HG02938 (cell line): ENCODE measurements around the gene UQCR11.
A peak's percentile ranks its signal among the peaks of the same experiment; 100 is the strongest.

Experiments used
- ATAC-seq: cut with Tn5 transposase; IDR thresholded peaks from one replicate; pipeline ENCODE4 v1.9.1; 2021; ENCODE audit warnings: mild to moderate bottlenecking, moderate library complexity; ENCODE audit not compliant: unreplicated experiment

UQCR11 gene

DNA sequence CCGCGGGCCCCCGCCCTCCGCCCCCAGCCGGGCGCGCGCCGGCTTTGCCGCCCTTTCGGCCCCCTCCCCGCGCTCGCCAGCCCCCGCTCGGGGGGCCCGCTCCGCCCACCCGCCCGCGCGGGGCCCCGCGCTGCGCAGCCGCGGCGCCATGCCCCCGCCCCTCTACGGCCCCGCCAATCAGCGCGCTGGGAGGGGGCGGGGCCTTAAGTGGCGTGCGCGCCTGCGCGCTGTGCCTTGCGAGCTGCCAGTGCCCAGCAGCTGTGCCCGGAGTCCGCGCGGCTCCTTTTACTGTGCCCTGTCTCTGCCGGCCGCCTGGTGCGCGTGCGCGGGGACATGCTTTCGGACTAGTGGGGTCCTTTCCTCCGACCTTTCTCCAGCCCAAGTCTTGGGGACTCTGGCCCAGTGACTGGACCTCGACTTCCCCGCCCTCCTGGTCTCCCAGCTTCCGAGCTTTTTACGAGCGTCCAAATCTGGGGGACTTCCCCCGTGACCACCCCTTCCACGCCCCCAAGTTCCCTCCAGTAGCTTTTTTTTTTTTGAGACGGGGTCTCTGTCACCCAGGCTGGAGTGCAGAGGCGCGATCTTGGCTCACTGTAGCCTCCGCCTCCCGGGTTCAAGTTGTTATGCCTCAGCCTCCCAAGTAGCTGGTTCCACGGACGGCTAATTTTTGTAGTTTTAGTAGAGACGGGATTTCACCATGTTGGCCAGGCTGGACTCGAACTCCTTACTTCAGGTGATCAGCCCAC lies 12.3 kb downstream of the UQCR11 start, which contains the start of gene MBD3:
TSS of gene MBD3 (minus strand) at position 111 of the 746 bp plus-strand sequence. CDS start 234 bp downstream, outside the sequence.
- peak; percentile 46 for ATAC-seq

DNA sequence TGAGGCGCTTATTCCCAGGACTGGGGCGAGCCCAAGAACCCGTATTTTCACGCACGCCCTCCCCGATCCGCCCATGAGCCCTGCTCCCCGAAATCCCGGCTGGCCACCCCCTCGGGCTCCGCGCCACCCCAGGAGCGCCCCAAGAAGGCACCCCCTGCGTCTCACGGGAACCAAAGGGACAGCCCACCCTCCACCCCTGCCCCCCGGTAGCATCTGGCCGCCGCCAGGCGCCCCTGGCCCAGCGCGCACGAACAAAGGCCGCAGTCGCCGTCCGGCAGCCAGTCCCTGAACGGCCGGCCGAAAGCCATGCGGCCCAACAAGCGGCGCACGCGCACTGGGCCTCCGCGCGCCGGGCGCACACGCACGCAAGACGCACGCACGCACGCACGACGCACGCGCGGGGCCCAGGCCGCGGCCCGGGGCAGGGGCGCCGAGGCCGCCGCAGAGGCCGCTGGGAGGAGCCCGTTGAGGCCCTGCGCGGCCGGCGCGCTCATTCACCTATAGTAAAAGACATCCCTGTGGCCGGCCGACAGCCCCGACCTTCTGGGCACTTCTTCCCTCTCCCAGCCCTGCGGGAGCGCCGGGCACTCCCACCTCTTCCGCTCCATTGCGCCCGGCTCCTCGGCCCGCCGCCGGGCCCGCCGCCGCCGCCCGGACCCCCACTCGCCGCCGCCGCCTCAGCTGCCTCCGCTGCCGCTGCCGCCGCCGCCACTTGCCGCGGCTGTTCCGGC lies 13.1 kb downstream of the UQCR11 start:
- ATAC-seq: peak; percentile 50

DNA sequence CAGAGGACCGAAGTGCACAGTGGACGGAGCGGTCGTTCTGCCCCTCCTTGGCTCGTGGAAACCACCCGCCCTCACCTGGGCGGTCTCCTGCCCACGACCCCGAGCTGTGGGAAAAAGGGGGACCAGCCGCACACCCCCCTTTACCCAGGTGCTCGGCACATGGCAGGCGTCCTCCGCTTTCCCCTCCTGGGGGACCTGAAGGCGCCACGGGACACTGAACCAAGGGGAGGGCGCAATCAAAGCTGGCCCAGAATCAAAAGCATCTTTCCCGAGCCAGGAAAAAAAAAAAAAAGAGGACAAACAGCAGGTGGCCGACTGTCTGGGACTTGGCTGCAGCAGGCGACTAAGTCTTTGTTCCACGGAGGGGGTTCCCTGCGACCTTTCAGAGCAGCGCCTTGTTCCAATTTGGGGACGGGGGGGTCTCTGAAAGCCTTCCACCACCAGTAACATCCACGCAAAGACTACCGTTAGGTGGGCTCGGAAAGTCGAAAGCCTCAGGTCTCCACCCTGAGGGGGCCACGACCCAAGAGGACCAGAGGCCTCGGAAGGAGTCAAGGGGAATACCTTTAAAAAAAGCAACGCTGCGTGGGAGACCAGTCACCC lies 13.7 kb downstream of the UQCR11 start:
- no peak for ATAC-seq

GRCh38 chr19:1590641-1591397 lies 14.4 kb downstream of the UQCR11 start:
- no peak for ATAC-seq

DNA sequence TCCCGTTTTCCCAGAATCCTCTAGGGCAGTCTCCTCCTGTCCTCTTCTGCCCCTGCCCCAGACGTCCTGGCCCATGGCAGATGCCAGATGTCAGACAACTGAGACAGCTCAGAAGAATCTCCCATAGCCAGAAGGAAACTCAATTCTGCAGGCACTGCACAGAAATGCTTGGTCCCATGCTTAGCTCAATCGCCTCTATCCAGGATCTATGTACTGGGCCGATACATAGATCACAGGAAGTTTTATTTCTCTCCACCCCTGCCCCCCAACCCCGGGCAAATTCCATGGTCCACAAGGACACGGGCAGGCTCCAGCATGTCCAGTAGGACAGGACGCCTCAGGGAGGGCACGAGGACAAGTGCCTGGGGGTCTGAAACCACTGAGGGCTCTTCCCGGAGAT lies 17.4 kb downstream of the UQCR11 start:
- ATAC-seq: no peak

DNA sequence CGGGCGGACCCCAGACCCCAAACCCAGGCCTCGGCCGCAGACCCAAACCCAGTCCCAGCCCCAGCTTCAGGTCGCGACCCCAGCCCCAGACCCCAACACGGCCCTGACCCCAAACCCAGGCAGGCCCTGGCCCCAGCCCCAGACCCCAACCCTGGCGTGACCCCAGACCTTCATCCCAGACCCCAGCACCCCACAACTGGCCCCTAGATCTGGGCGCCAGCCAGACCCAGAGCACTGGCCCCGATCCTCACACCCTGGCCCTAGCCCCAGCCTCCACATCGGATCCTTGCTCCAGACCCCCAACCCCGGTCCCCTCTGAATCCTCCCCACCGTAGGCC lies 20.1 kb downstream of the UQCR11 start:
- ATAC-seq: no peak

DNA sequence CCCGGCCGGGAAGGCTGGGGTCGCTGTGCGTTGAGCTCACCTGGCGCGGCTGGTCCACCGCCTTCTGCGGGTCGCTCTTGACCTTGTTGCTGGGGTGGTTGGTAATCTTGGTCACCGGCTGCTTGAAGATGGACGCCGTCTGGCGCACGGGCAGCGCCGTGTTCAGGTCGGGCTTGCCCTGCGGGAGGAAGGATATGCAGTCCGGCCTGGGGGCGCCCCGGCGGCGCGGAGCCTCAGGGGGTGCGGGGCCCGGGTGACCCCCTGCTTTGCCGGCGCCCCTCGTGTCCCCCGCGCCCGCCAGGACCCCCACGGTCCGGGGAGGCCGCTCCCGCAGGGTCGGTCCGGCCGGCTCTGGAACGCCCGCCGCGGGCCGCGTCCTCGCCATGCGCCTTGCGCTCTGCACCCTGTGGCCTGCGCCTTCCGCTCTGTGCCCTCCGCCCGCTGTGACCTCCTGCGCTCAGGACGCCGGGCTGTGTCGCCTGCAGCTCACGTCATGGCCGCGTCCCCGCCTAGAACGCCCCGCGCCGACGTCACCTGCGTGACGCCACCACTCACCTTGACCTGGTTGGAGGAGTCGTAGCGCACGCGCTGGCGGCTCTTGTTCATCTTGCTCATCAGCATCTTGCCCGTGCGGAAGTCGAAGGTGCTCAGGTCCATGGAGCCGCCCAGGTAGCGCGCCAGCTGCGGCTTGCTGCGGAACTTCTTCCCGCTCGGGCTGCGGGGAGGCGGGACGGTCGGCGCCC lies 20.6 kb downstream of the UQCR11 start:
- no peak for ATAC-seq

GRCh38 chr19:1582201-1582600 lies 23.1 kb downstream of the UQCR11 start:
- no peak for ATAC-seq

DNA sequence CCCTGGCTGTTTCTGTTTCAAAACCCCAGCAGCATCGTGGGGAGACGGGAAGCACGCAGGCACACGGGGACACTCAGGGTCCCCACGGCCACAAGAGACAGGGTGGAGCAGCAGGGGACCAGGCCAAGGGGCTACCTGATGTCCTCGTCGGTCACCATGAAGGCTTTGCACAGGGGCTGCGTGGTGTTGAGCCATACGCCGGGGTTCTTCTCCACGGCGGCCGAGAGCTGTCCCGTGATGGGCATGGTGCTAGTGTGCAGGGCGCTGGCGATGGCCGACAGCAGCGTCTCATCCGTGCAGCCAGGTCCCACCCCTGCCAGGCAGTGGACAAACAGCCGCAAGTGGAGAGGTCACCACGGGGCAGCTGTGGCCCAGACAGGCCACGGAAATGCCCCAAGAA lies 24.3 kb downstream of the UQCR11 start:
- no peak for ATAC-seq

- no peak for ATAC-seq
These were observed 24.9 kb downstream of the UQCR11 start for GRCh38 chr19:1580382-1580781.

GRCh38 chr19:1579222-1579621 lies 26.0 kb downstream of the UQCR11 start:
- no peak for ATAC-seq

DNA sequence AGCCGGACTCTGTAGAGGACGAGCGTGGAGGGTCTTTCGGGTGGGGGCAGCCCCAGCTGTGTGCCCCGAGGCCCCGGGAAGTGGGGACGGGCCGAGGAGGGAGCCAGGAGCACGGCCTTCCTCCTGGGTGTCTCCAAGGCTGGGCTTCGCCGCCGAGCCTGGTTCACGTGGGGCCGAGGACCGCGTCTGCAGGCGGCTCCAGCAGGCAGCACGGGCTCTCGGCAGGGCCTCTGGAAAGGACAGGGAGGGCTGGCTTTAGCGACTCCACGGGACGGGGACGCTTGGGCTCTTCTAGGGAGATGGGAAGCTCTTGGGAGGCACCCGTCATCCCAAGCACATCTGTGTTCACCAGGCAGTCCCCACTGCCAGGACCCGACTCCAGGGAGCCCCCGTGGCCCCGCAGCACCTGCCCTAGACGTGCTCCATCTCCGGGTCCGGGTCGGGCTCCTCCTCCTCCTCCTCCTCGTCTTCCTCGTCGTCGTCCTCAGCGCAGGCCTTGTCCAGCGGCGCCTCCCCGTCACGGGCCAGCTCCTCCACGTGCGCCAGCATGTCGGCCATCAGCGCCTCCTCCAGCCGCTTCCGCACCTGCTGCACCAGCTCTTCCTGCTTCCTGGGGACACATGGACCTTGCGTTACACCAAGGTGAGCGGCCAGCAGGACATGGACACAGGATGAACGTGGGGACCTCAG lies 27.2 kb downstream of the UQCR11 start:
- no peak for ATAC-seq

- ATAC-seq: no peak
These were observed 28.0 kb downstream of the UQCR11 start for GRCh38 chr19:1577090-1577928.

DNA sequence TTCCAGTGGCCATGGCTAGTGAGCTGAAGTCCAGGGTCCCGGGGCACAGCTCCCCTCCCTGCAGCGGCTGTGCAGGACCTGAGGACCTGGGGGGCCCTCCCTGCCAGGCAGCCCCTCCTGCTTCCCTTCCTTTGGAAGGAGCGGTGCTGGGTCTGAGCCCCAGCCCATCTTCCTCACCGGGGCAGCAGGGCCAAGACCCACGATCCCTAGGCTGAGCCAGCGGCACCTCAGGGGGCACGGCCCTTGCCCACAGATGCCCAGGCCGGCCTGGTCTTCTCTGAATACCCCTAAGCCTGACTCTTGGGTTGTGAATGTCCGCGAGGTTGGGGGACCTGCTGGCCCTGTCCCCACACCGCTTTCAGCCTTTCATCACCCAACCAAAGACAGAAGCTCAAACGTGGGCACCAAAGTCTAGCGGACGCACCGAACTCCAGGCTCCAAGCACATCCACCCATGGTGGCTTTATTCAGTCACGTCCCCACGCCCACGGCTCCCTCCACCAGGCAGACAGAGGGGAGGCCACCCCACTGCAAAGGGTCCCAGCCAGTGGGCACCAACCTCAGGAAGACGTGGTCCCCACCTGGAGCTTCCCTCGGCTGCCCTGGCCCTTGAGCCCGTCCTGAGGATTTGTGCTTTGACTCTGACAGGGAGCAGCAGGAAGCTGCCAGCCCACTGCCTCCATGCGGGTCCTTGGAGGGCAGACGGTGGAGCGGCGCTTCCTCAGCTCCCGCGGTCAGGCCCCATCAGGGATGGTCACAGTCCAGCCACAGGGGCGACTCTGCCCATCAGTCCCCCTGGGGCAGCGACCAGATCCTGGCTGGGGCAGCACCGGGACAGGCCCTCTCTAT lies 28.8 kb downstream of the UQCR11 start:
- ATAC-seq: no peak

GRCh38 chr19:1575323-1576241 lies 29.7 kb downstream of the UQCR11 start:
- no peak for ATAC-seq

DNA sequence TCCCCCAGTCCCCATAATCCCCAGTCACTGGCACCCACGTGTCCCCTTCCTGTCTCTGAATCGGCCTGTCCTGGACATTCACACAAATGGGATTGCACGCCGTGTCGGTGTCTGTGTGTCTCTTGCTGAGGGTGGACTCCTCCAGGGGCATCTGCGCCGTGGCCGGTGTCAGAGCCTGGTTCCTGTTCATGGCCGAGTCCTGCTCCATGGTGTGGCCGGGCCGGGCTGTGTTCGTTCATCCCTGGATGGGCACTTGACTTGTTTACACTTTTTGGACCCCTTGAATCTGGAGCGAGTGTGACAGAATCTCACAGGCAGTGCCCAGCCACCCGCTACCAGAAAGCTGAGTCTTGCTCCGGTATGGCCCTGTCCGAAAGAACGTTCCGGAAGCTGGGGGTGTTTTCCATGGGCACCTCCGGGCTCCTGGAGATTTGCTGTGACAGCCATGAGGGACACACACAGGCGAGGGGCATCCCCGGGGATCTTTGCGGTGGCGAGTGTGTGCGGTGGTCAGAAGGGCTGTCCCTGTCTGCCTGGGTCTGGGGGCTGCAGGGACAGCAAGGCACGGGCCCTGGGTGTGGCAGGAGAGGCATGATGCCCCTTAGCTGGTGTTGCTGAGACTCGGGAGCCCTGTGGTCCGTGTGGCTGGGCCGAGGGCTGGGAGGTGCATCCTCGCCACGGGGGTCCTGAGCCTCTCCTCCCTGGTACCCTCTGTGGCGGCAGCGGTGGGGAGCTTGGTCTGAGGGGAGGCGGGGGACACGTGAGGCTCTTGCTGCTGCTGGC lies 30.7 kb downstream of the UQCR11 start:
- no peak for ATAC-seq
